SH-SY5Y (cell line): ENCODE measurements around the gene TNS3.

Experiments
- GATA2 ChIP-seq: IDR thresholded peaks from 2 replicates; pipeline ENCODE4 v1.6.1; 2011; ENCODE audit warnings: mild to moderate bottlenecking, low read depth, low read length
- GATA3 ChIP-seq: IDR thresholded peaks from 2 replicates; pipeline ENCODE4 v1.6.1; 2011; ENCODE audit warnings: low read depth, mild to moderate bottlenecking, low read length, moderate library complexity

DNA sequence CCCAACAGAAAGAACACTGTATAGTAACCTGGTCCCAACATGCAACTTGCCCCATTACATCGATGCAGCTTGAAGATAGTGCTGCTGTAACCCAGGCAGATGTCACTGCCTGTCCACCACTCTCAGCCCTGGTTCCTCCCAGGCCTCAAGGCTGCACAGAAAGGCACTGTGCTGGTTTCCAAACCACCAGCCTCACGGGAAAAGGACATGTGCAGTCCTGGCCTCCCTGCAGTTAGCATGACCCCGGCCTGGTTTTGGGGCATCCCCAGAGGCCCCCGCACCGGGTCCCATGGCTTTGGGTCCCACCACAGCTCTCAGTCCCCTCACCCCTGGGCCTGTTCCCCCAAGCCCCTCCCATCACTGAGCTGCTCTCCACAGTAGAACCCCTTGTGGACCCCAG lies 214.5 kb downstream of the TNS3 start:
- TF ChIP-seq GATA3 (no peak), GATA2 (no peak)
